ENCODE results near the gene NSUN7. TPM values are rescaled to one million over a fixed set of nuclear protein-coding genes. Genes with fewer than 3 reads are reported as not detected.
A peak's percentile ranks its signal among the peaks of the same experiment; 100 is the strongest.

NSUN7 gene
- total and polyA plus RNA-seq, 2 of the 13 experiments (the other 11 are each of a cell fraction or from before 2014, with no cell fraction given) = 0.05 TPM; not detected in 1

GRCh38 chr4:40840985-40841571 is 91.3 kb downstream of the NSUN7 start (continued):
- TF ChIP-seq MZF1 (CRISPR knock-in tag; IDR thresholded peaks at IDR 0.05; ENCODE audit: borderline replicate concordance) (no peak), FOSL2 (CRISPR knock-in tag; IDR thresholded peaks at IDR 0.05) (peak; percentile 47), ZNF737 (CRISPR knock-in tag; IDR thresholded peaks at IDR 0.05; ENCODE audit: borderline replicate concordance) (no peak), HMGXB4 (CRISPR knock-in tag; IDR thresholded peaks at IDR 0.05; ENCODE audit: borderline replicate concordance in 1 of 2, low read depth in 1 of 2) (peak; percentile 56 to 71; a peak in 2 of 4 replicates), ELF1 (CRISPR knock-in tag; IDR thresholded peaks at IDR 0.05) (0 out of 2 replicates have a peak, but pooled peaks have one; percentile 19), ZNF747 (CRISPR knock-in tag; IDR thresholded peaks at IDR 0.05; ENCODE audit: borderline replicate concordance) (no peak), ZNF644 (CRISPR knock-in tag; IDR thresholded peaks at IDR 0.05; ENCODE audit: low read depth) (0 out of 2 replicates have a peak, but pooled peaks have one; percentile 51), HOMEZ (CRISPR knock-in tag; IDR thresholded peaks at IDR 0.05; ENCODE audit: low read depth) (peak; percentile 25; the same call in 1 of the 2 replicates), SMC3 (IDR thresholded peaks at IDR 0.05; ENCODE audit: low read length) (peak; percentile 68), GPN1 (CRISPR knock-in tag; IDR thresholded peaks at IDR 0.05; ENCODE audit: borderline replicate concordance) (no peak), RAD21 (CRISPR knock-in tag; IDR thresholded peaks at IDR 0.05) (peak; percentile 29; the same call in 1 of the 2 replicates), STAG1 (CRISPR knock-in tag; IDR thresholded peaks at IDR 0.05) (peak; percentile 52), ZNF614 (CRISPR knock-in tag; IDR thresholded peaks at IDR 0.05; ENCODE audit: borderline replicate concordance) (0 out of 2 replicates have a peak, but pooled peaks have one; percentile 37), FOXO1 (CRISPR knock-in tag; IDR thresholded peaks at IDR 0.05) (peak; percentile 38; the same call in 1 of the 2 replicates), SALL1 (CRISPR knock-in tag; IDR thresholded peaks at IDR 0.05) (0 out of 2 replicates have a peak, but pooled peaks have one; percentile 16), KDM2A (CRISPR knock-in tag; IDR thresholded peaks at IDR 0.05; ENCODE audit: borderline replicate concordance, low read depth) (0 out of 2 replicates have a peak, but pooled peaks have one; percentile 27), TFAP4 (IDR thresholded peaks at IDR 0.05; ENCODE audit: borderline replicate concordance, low read depth) (peak; percentile 63; the same call in 1 of the 2 replicates), ZNF34 (CRISPR knock-in tag; IDR thresholded peaks at IDR 0.05; ENCODE audit: borderline replicate concordance) (no peak), CTCF (CRISPR knock-in tag; IDR thresholded peaks at IDR 0.05) (peak; percentile 84), ETV5 (CRISPR knock-in tag; IDR thresholded peaks at IDR 0.05; ENCODE audit: borderline replicate concordance) (peak; percentile 47; the same call in 1 of the 2 replicates), IKZF5 (CRISPR knock-in tag; IDR thresholded peaks at IDR 0.05) (0 out of 2 replicates have a peak, but pooled peaks have one; percentile 29), XRCC5 (optimal IDR thresholded peaks at IDR 0.05; ENCODE audit: low read length) (peak; percentile 75)

Measured in HepG2 (cell line).